Smooth muscle cell (in vitro differentiated cells): ENCODE measurements around the gene TNFSF8. TPM values are rescaled to one million over a fixed set of nuclear protein-coding genes. Genes with fewer than 3 reads are reported as not detected.

ENCODE experiments used
- DNase-seq: peaks from one replicate; lab custom pipeline; 2025; ENCODE audit not compliant: unreplicated experiment; lab: John Stamatoyannopoulos, UW
- H2AFZ ChIP-seq: fragments of 200-600 bp; sonication (generic); 2 replicates; pipeline ENCODE4 v1.6.0; 2016; ENCODE audit warnings: antibody characterized with exemption, low read depth, mild to moderate bottlenecking
- H3F3A ChIP-seq: fragments of 200-600 bp; sonication (generic); 2 replicates; pipeline ENCODE4 v1.6.0; 2017; ENCODE audit warnings: antibody characterized with exemption, low read depth
- H3K27ac ChIP-seq: fragments of 200-600 bp; sonication (generic); 2 replicates; pipeline ENCODE4 v1.5.1; 2016; ENCODE audit warnings: low read depth, mild to moderate bottlenecking
- H3K27me3 ChIP-seq: fragments of 200-600 bp; sonication (generic); 2 replicates; pipeline ENCODE4 v1.6.1; 2016; ENCODE audit warnings: low read depth, mild to moderate bottlenecking
- H3K36me3 ChIP-seq: fragments of 200-600 bp; sonication (generic); 2 replicates; pipeline ENCODE4 v1.5.1; 2016; ENCODE audit warnings: low read depth
- H3K4me1 ChIP-seq: fragments of 200-600 bp; sonication (generic); 2 replicates; pipeline ENCODE4 v1.5.1; 2016; ENCODE audit warnings: low read depth
- H3K4me2 ChIP-seq: fragments of 200-600 bp; sonication (generic); 2 replicates; pipeline ENCODE4 v1.6.0; 2016; ENCODE audit warnings: mild to moderate bottlenecking
- H3K4me3 ChIP-seq: fragments of 200-600 bp; sonication (generic); 2 replicates; pipeline ENCODE4 v1.5.1; 2016; ENCODE audit warnings: mild to moderate bottlenecking
- H3K79me2 ChIP-seq: fragments of 200-600 bp; sonication (generic); 2 replicates; pipeline ENCODE4 v1.6.0; 2016; ENCODE audit warnings: low read depth, mild to moderate bottlenecking
- H3K9ac ChIP-seq: fragments of 200-600 bp; sonication (generic); 2 replicates; pipeline ENCODE4 v1.6.0; 2016; ENCODE audit warnings: low read depth
- H3K9me3 ChIP-seq: fragments of 200-600 bp; sonication (generic); replicated peaks from 2 replicates; pipeline ENCODE4 v1.5.1; 2016; ENCODE audit warnings: low read depth
- H4K20me1 ChIP-seq: fragments of 200-600 bp; sonication (generic); 2 replicates; pipeline ENCODE4 v1.6.0; 2016; ENCODE audit warnings: low read depth
- WGBS: methylation state at CpG from one replicate; pipeline ENCODE4 v1.1.7; 2016; ENCODE audit warnings: low lambda C conversion rate; 5-methylcytosine and 5-hydroxymethylcytosine counted together
- polyA plus RNA-seq: library from polyadenylated mRNA; unstranded; fragments of >200 nt; fragmentation: Nextera tagmentation; extraction: Ambion mirVana; gene quantifications from 2 replicates; pipeline ENCODE4 v1.2.1, GENCODE V29; 2016
- total RNA-seq: library from RNA; depleted of rRNA; stranded (reverse); fragments of >200 nt; gene quantifications from 2 replicates; pipeline ENCODE4 v1.2.3, GENCODE V29; 2014
- TF ChIP-seq, protein P1 (sequence below): fragments of 200-600 bp; sonication (generic); IDR thresholded peaks from 2 replicates; pipeline ENCODE4 v1.5.1; 2017; ENCODE audit warnings: borderline replicate concordance, mild to moderate bottlenecking, antibody characterized with exemption; ENCODE audit not compliant: insufficient read depth, poor library complexity, severe bottlenecking

The TNFSF8 gene
- total and polyA plus RNA-seq, 2 experiments from 2014 or later, result not detected

DNA sequence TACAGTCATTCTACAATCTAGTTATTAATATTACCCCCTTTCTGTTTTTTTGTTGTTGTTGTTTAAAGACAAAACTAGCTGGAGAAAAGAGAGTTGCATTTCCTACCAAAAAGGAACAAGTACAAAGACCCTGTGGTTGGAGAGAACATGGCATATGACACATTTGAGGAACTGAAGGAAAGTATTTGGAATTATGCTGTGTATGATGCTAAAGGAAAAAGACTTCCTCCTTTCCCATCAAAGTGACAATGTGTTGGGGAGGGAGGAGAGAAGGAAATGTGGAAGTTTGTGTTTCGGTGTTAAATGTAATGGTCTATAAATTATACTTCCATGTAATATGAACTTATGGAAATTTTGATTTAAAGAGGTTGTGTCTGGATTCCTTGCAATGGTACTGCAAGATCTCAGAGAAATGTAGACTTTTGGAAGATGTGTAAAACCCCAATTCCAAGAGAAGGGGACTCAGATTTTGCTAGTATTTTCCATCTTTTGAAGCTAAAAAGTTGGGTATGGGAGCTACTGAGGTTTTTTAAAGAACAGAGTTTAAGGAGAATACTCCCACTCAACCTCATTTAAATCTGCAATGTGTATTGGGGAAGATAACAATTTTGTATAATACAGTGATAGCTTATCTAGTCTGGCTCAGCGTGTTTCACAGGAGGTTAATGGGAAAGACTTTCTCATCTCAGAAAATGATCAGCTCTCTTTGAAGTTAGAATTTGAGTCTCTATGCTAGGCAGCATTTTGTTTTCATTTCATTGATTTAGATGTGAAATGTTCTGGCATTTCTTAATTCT lies 15.4 kb upstream of the TNFSF8 start:
- Histone ChIP-seq H3K27me3 (no peaks in the 10 kb centered on the region), H3K4me2 (no peak overlapping the region), H3K4me3 (no peak overlapping the region), H3K27ac (no peak overlapping the region), H3F3A (no peaks in the 10 kb centered on the region), H3K79me2 (no peaks in the 10 kb centered on the region), H4K20me1 (no peaks in the 10 kb centered on the region), H3K9ac (no peak overlapping the region), H3K9me3 (no peaks in the 10 kb centered on the region), H3K4me1 (no peaks in the 10 kb centered on the region), H2AFZ (no peak overlapping the region), H3K36me3 (no peaks in the 10 kb centered on the region)
- 31% methylated on average over 2 of the region's 2 CpGs for WGBS
- TF ChIP-seq, protein P1, sequence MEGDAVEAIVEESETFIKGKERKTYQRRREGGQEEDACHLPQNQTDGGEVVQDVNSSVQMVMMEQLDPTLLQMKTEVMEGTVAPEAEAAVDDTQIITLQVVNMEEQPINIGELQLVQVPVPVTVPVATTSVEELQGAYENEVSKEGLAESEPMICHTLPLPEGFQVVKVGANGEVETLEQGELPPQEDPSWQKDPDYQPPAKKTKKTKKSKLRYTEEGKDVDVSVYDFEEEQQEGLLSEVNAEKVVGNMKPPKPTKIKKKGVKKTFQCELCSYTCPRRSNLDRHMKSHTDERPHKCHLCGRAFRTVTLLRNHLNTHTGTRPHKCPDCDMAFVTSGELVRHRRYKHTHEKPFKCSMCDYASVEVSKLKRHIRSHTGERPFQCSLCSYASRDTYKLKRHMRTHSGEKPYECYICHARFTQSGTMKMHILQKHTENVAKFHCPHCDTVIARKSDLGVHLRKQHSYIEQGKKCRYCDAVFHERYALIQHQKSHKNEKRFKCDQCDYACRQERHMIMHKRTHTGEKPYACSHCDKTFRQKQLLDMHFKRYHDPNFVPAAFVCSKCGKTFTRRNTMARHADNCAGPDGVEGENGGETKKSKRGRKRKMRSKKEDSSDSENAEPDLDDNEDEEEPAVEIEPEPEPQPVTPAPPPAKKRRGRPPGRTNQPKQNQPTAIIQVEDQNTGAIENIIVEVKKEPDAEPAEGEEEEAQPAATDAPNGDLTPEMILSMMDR, result no peak
- no peak for DNase-seq

DNA sequence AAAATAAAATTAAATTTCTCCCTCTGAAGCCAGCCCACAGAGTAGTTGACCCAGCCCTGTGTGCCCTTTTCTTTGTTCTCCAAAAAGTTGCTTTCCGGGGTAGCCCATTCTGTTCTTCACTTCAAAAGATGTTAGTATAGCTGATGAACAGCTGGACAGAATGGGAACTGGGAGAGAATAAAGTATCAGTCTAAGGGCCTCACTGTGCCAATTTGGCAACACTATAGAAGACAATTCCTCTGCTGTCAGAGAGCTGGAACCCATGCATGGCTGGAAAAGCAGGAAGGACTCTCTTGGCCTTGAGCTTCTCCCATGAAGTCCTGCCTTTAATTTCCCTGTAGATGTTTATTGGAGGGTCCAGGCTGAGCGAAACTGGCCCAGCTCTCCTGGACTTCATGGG lies 11.0 kb upstream of the TNFSF8 start:
- no peaks in the 10 kb centered on the region for H4K20me1 ChIP-seq
- no peaks in the 10 kb centered on the region for H3K9me3 ChIP-seq
- DNase-seq, result no peak
- no peak overlapping the region for H3K4me3 ChIP-seq
- no peaks in the 10 kb centered on the region for H3K36me3 ChIP-seq
- no peak overlapping the region for H3K9ac ChIP-seq
- TF ChIP-seq, protein P1, result no peak
- H3K79me2 ChIP-seq, result no peaks in the 10 kb centered on the region
- no peaks in the 10 kb centered on the region for H3K4me1 ChIP-seq
- no peaks in the 10 kb centered on the region for H3K27me3 ChIP-seq
- 87% methylated on average over 2 of the region's 2 CpGs for WGBS
- H3F3A ChIP-seq, result no peaks in the 10 kb centered on the region
- no peak overlapping the region for H3K27ac ChIP-seq
- no peak overlapping the region for H2AFZ ChIP-seq
- H3K4me2 ChIP-seq, result no peak overlapping the region

DNA sequence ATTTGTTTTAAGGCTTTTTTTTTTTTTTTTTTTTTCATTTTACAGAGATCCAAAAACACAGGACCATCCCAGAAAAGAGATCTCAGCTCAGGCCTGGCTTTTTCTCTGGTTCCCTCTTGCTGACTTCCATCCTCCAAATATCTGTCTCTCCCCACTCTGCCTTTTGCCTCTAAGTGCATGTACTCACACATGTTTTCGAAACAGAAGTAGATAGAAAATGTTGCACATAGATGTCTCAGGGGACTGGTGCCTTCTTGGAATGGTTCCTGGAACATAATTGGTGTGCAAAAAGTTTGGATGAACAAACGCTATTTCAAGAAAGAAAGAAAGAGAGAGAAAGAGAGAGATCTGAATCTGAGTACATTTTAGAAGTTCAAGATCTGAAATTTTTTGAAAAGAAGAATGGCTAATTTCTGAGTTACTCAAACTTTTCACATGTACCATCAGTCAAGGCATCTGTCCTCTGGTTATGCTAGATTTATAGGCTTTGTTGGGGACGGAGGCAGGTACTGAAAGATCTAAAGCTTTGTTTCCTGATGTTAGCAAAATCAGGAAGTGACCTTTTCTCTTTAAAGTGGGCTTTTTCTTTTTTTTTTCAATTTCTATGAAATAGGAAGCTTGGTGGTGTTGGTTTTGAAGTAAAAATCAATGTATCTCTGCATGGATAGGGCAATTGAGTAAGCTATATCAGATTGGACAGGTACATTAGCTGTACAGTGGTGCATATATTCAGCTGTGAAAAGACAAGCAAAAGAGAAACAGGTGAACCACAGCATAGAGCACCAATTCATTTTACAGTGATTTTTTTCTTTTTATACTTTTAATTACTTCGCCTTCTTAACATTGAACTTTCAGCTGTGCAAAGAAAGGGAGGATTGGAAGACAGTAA lies 8.5 kb upstream of the TNFSF8 start:
- Histone ChIP-seq H3K36me3 (no peaks in the 10 kb centered on the region), H3K27me3 (no peaks in the 10 kb centered on the region), H3K4me1 (no peaks in the 10 kb centered on the region), H3K4me3 (no peak overlapping the region), H3K9ac (no peak overlapping the region), H3K9me3 (no peaks in the 10 kb centered on the region), H3K27ac (no peak overlapping the region), H3K79me2 (no peaks in the 10 kb centered on the region), H3F3A (no peaks in the 10 kb centered on the region), H3K4me2 (no peak overlapping the region), H2AFZ (no peak overlapping the region), H4K20me1 (no peaks in the 10 kb centered on the region)
- 91% methylated on average over 4 of the region's 4 CpGs for WGBS
- TF ChIP-seq, protein P1, result no peak
- no peak for DNase-seq
